ENCODE measurements around the gene POLD1.
"Not testable (repeated sequence)": the region's sequence is repeated elsewhere in the genome, so short reads cannot be mapped to it uniquely, and the experiment has no call there.

Gene POLD1

GRCh38 chr19:50419580-50420035 is 35.5 kb downstream of the POLD1 start:
- no peak for DNase-seq

- no peak for DNase-seq
Measured at GRCh38 chr19:50420127-50420526, 36.0 kb downstream of the POLD1 start.

- DNase-seq, result no peak
Measured at GRCh38 chr19:50420808-50421207, 36.7 kb downstream of the POLD1 start.

- no peak for DNase-seq
Measured at GRCh38 chr19:50422397-50423278, 38.5 kb downstream of the POLD1 start.

GRCh38 chr19:50423279-50424113 is 39.3 kb downstream of the POLD1 start:
- DNase-seq, result no peak

- DNase-seq, result no peak
Measured at GRCh38 chr19:50425581-50425980, 41.4 kb downstream of the POLD1 start.

- DNase-seq, result no peak
Measured at GRCh38 chr19:50427318-50427925, 43.3 kb downstream of the POLD1 start.

GRCh38 chr19:50427997-50428425 is 43.9 kb downstream of the POLD1 start:
- DNase-seq, result no peak

- no peak for DNase-seq
Measured at GRCh38 chr19:50428772-50429463, 44.8 kb downstream of the POLD1 start.

GRCh38 chr19:50430888-50431342 is 46.8 kb downstream of the POLD1 start:
- DNase-seq, result no peak

GRCh38 chr19:50431343-50432220 is 47.4 kb downstream of the POLD1 start:
- peak; percentile 98 for DNase-seq

- DNase-seq, result no peak
Measured at GRCh38 chr19:50432221-50433028, 48.3 kb downstream of the POLD1 start, which contains the start of gene MYBPC2. TSS of gene MYBPC2 (plus strand) at chr19:50432892. CDS start at chr19:50432954, 62 bp downstream.

- no peak for DNase-seq
Measured at GRCh38 chr19:50433201-50434180, 49.3 kb downstream of the POLD1 start.

- no peak for DNase-seq
Measured at GRCh38 chr19:50434525-50434924, 50.4 kb downstream of the POLD1 start.

- DNase-seq, result no peak
Measured at GRCh38 chr19:50435221-50435620, 51.1 kb downstream of the POLD1 start.

GRCh38 chr19:50435627-50436026 is 51.5 kb downstream of the POLD1 start:
- DNase-seq, result no peak

GRCh38 chr19:50437862-50438449 is 53.8 kb downstream of the POLD1 start:
- no peak for DNase-seq

- DNase-seq, result not testable (repeated sequence)
Measured at GRCh38 chr19:50439130-50439529, 55.0 kb downstream of the POLD1 start.

GRCh38 chr19:50444059-50444458 is 59.9 kb downstream of the POLD1 start:
- DNase-seq, result no peak
